Endothelial cell of umbilical vein (primary cell): ENCODE results near the gene PKNOX2. TPM values are rescaled to one million over a fixed set of nuclear protein-coding genes. Genes with fewer than 3 reads are reported as not detected.

Source experiments
- BruUV-seq: library from RNA; stranded (reverse); fragments of 400-500 nt; replicated peaks from 2 replicates; lab custom pipeline; 2021; lab: Mats Ljungman, UMichigan
- CTCF ChIA-PET: fragments of 300-600, 350-600 bp; sonication (Branson Sonifier 250); formaldehyde crosslinking; loops from one replicate; lab custom pipeline; 2021; ENCODE audit warnings: antibody characterized with exemption, inconsistent platforms; lab: Charles Lee
- POLR2A ChIA-PET: fragments of 300-600, 350-600 bp; sonication (Branson Sonifier 250); formaldehyde crosslinking; loops from one replicate; lab custom pipeline; 2021; ENCODE audit warnings: antibody characterized with exemption, inconsistent platforms; lab: Charles Lee
- DNase-seq: peaks from one replicate; pipeline ENCODE4 v3.0.0-alpha.2; 2011; ENCODE audit warnings: low read depth, low spot score
- FAIRE-seq: peaks from 2 replicates; lab custom pipeline; 2011; peaks lifted over from hg19 to GRCh38; lab: Jason Lieb, UNC
- H2AFZ ChIP-seq: 2 replicates; pipeline ENCODE4 v1.6.0; 2012; ENCODE audit warnings: low read depth, low read length, control low read depth, inconsistent platforms
- H3K27ac ChIP-seq: 2 replicates; pipeline ENCODE4 v1.5.1; 2011; ENCODE audit warnings: low read depth, mild to moderate bottlenecking, control low read depth, low read length, moderate library complexity; ENCODE audit not compliant: insufficient read depth
- H3K27me3 ChIP-seq, 2 experiments: 2 replicates each; pipeline versions ENCODE4 v1.6.0 to v1.6.1; 2011; ENCODE audit warnings: low read length in 2 of 2, mixed read lengths in 1 of 2; ENCODE audit not compliant: control insufficient read depth in 2 of 2, insufficient read depth in 2 of 2
- H3K36me3 ChIP-seq, 2 experiments: 2 replicates in 1 of 2; 3 replicates in 1 of 2; pipeline ENCODE4 v1.5.1; 2011; ENCODE audit warnings: low read length in 2 of 2, mild to moderate bottlenecking in 1 of 2, moderate library complexity in 1 of 2; ENCODE audit not compliant: control insufficient read depth in 2 of 2, insufficient read depth in 2 of 2; ENCODE audit errors: extremely low read depth in 1 of 2
- H3K4me1 ChIP-seq: 3 replicates; pipeline ENCODE4 v1.5.1; 2011; ENCODE audit warnings: mild to moderate bottlenecking, low read length; ENCODE audit not compliant: control insufficient read depth, insufficient read depth; ENCODE audit errors: extremely low read depth
- H3K4me2 ChIP-seq: 2 replicates; pipeline ENCODE4 v1.6.1; 2011; ENCODE audit warnings: low read length, control low read depth, mixed read lengths; ENCODE audit not compliant: insufficient read depth
- H3K4me3 ChIP-seq, 3 experiments: fragments of 200-600 bp in 1 of 3; sonication (generic), shearing (Covaris generic) in 1 of 3; replicated peaks in 1 of 3; 2 replicates each; pipeline ENCODE4 v1.5.1; 2011 to 2016; ENCODE audit warnings: control low read depth in 3 of 3, low read length in 3 of 3, mild to moderate bottlenecking in 2 of 3, inconsistent platforms in 1 of 3, low read depth in 1 of 3, moderate library complexity in 1 of 3; ENCODE audit not compliant: insufficient read depth in 1 of 3
- H3K79me2 ChIP-seq: 2 replicates; pipeline ENCODE4 v1.6.0; 2012; ENCODE audit warnings: low read length, inconsistent platforms; ENCODE audit not compliant: control insufficient read depth, insufficient read depth
- H3K9ac ChIP-seq: replicated peaks from 2 replicates; pipeline ENCODE3; 2011; ENCODE audit warnings: low read length, control low read depth; ENCODE audit not compliant: insufficient read depth; ENCODE audit errors: extremely low read depth
- H3K9me1 ChIP-seq: replicated peaks from 3 replicates; pipeline ENCODE4 v1.6.0; 2011; ENCODE audit warnings: mild to moderate bottlenecking, low read length; ENCODE audit not compliant: control insufficient read depth, insufficient read depth; ENCODE audit errors: extremely low read depth
- H3K9me3 ChIP-seq: replicated peaks from 2 replicates; pipeline ENCODE4 v1.5.1; 2012; ENCODE audit warnings: low read length, inconsistent platforms; ENCODE audit not compliant: control insufficient read depth, insufficient read depth
- H4K20me1 ChIP-seq: replicated peaks from 2 replicates; pipeline ENCODE3; 2011; ENCODE audit warnings: mild to moderate bottlenecking, low read length; ENCODE audit not compliant: control insufficient read depth, insufficient read depth; ENCODE audit errors: extremely low read depth
- EZH2 ChIP-seq: IDR thresholded peaks from 2 replicates; pipeline ENCODE4 v1.6.1; 2012; ENCODE audit warnings: borderline replicate concordance, low read depth, mild to moderate bottlenecking, moderate library complexity, low read length, inconsistent platforms; ENCODE audit not compliant: severe bottlenecking
- FOS ChIP-seq: IDR thresholded peaks from 2 replicates; pipeline ENCODE4 v1.6.1; 2011; ENCODE audit warnings: mild to moderate bottlenecking, low read length, moderate library complexity, borderline replicate concordance; ENCODE audit not compliant: insufficient read depth
- GATA2 ChIP-seq: IDR thresholded peaks from 2 replicates; pipeline ENCODE4 v1.7.0; 2011; ENCODE audit warnings: low read depth, mild to moderate bottlenecking, moderate library complexity, mixed read lengths, low read length; ENCODE audit not compliant: insufficient read length, insufficient read depth
- JUN ChIP-seq: IDR thresholded peaks from 2 replicates; pipeline ENCODE4 v1.6.1; 2011; ENCODE audit warnings: borderline replicate concordance, low read depth; ENCODE audit not compliant: insufficient read length, insufficient read depth
- MYC ChIP-seq: IDR thresholded peaks from one replicate; pipeline ENCODE4 v1.6.1; 2011; ENCODE audit warnings: mild to moderate bottlenecking, low read depth, low read length
- POLR2A ChIP-seq: IDR thresholded peaks from 2 replicates; pipeline ENCODE4 v1.6.1; 2012; ENCODE audit warnings: low read depth, mild to moderate bottlenecking, control low read depth, low read length
- POLR2AphosphoS5 ChIP-seq: IDR thresholded peaks from 2 replicates; pipeline ENCODE4 v1.6.1; 2012; ENCODE audit warnings: low read depth, mild to moderate bottlenecking, control low read depth, low read length, moderate library complexity; ENCODE audit not compliant: insufficient read depth
- dilution Hi-C: fragments of 300-500 bp; cut with MboI; formaldehyde crosslinking; loops from one replicate; pipeline ENCODE4 v1.15.0; 2019; ENCODE audit warnings: low sequenced_read_pairs; ENCODE audit not compliant: extremely low pct_ligation_motif_present
- intact Hi-C: fragments of 100-400 bp; cut with micrococcal nuclease; formaldehyde crosslinking; loops from one replicate; pipeline ENCODE4 v1.10.0; 2022
- polyA plus RNA-seq, 4 experiments: library from polyadenylated mRNA; depleted of rRNA in 3 of 4; stranded (reverse) in 3 of 4; unstranded in 1 of 4; fragments of >200 nt; gene quantifications; 2 replicates each; pipeline versions ENCODE4 v1.2.1 to v1.2.3, GENCODE V29; 2011 to 2012; ENCODE audit warnings: missing spikeins in 1 of 4
- total RNA-seq: library from RNA; stranded (reverse); gene quantifications from 2 replicates; pipeline ENCODE4 v1.2.3, GENCODE V29; 2021
- TF ChIP-seq, protein P1 (sequence below), 2 donors: IDR thresholded peaks; 1 replicate in 1 of 2; 2 replicates in 1 of 2; pipeline ENCODE4 v1.5.1; 2011; ENCODE audit warnings: low read length in 2 of 2, mild to moderate bottlenecking in 2 of 2, moderate library complexity in 2 of 2, control low read depth in 1 of 2, inconsistent platforms in 1 of 2, low read depth in 1 of 2; ENCODE audit not compliant: insufficient read depth in 1 of 2; ENCODE audit errors: extremely low read depth in 1 of 2
- TF ChIP-seq, protein P2 (sequence below): IDR thresholded peaks from 2 replicates; pipeline ENCODE4 v1.6.1; 2011; ENCODE audit not compliant: insufficient read depth, insufficient read length

Gene PKNOX2
- total and polyA plus RNA-seq, 2 donors (not counting 3 experiments of a cell fraction or from before 2014, with no cell fraction given): 0.11 to 0.91 TPM

DNA sequence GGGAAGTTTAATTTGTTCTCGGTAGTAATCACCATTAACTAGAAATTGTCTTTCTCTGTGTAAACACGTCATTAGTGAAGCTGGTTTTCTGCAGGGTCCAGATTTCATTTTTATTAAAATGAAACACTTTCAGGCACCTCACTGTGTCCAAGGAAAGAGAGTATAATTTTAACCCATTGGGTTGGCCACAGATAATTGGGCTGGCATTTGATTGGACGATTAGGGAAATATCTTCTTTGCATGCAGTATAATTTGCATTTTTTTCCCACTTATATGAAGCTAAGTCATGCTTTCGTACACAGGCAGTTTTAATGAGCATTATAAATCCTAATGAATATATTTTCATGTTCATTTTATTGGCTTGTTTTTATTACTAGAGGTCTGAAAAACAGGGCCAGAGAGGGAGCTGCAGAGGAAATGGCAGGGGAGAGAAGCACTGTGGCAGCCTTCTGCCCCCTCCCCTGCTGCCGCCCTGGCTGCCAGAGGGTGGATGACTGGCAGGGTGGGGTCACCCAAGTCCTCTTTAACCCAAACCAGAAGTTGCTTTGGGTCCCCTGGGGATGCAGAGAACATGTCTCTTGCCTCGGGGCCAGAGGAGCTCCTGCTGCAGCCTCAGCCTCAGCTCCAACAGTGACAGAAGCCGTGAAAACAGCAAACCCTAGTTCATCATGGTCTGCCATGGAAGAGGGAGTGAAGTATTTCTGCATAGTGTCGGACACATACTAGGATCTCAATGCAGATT is 93.9 kb downstream of the PKNOX2 start:
- no peak for TF ChIP-seq MYC
- no peak for TF ChIP-seq FOS
- no peak for TF ChIP-seq POLR2A
- TF ChIP-seq JUN: no peak
- TF ChIP-seq, protein P1, sequence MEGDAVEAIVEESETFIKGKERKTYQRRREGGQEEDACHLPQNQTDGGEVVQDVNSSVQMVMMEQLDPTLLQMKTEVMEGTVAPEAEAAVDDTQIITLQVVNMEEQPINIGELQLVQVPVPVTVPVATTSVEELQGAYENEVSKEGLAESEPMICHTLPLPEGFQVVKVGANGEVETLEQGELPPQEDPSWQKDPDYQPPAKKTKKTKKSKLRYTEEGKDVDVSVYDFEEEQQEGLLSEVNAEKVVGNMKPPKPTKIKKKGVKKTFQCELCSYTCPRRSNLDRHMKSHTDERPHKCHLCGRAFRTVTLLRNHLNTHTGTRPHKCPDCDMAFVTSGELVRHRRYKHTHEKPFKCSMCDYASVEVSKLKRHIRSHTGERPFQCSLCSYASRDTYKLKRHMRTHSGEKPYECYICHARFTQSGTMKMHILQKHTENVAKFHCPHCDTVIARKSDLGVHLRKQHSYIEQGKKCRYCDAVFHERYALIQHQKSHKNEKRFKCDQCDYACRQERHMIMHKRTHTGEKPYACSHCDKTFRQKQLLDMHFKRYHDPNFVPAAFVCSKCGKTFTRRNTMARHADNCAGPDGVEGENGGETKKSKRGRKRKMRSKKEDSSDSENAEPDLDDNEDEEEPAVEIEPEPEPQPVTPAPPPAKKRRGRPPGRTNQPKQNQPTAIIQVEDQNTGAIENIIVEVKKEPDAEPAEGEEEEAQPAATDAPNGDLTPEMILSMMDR (IDR thresholded peaks at IDR 0.05; ENCODE audit: extremely low read depth in 1 of 2, insufficient read depth in 1 of 2, low read depth in 1 of 2, low read length in 2 of 2): no peak
- TF ChIP-seq, protein P2, sequence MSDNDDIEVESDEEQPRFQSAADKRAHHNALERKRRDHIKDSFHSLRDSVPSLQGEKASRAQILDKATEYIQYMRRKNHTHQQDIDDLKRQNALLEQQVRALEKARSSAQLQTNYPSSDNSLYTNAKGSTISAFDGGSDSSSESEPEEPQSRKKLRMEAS: no peak
- no peak for TF ChIP-seq GATA2
- no peak for TF ChIP-seq POLR2AphosphoS5
- TF ChIP-seq EZH2: no peak
- Histone ChIP-seq H3K4me3 (no peak overlapping the region), H3K4me1 (no peaks in the 10 kb centered on the region), H3K36me3 (no peaks in the 10 kb centered on the region), H3K9ac (no peak overlapping the region), H3K79me2 (no peaks in the 10 kb centered on the region), H2AFZ (no peak overlapping the region), H3K27me3 (peaks cover 16 to 25% of the 10 kb centered on the region in 2 experiments), H3K27ac (no peak overlapping the region), H3K4me2 (no peak overlapping the region), H4K20me1 (no peaks in the 10 kb centered on the region), H3K9me1 (no peaks in the 10 kb centered on the region), H3K9me3 (no peaks in the 10 kb centered on the region)
- no TSS peak for BruUV-seq
- DNase-seq (no peak), FAIRE-seq (no peak)
- intact Hi-C loops (no loop called here), dilution Hi-C loops (no loop called here)
- ChIA-PET CTCF (interaction anchor here (0.8 to 5.1 kb wide), 7 partner anchors 9 to 167 kb away, joined by 3 to 28 read pairs (median 7); no protein-coding TSS in a partner anchor), POLR2A (interaction anchor here (0.6 kb wide), 1 partner anchor 9 kb away, joined by 6 read pairs; no protein-coding TSS in a partner anchor)
